Measurements from ENCODE around the gene PLK3. TPM values are rescaled to one million over a fixed set of nuclear protein-coding genes. Genes with fewer than 3 reads are reported as not detected.

The PLK3 gene
- total RNA-seq, 1 donor: 36.1 TPM

- no peak overlapping the region for H3K4me3 ChIP-seq (ENCODE audit: low read depth, low read length)
- TF ChIP-seq CTCF (IDR thresholded peaks at IDR 0.05; ENCODE audit: insufficient read depth, low read length): no peak
- no peak for DNase-seq (ENCODE audit: low read depth)
Measured at GRCh38 chr1:44827197-44828002, 27.2 kb downstream of the PLK3 start.

- H3K4me3 ChIP-seq (ENCODE audit: low read depth, low read length): no peak overlapping the region
- no peak for TF ChIP-seq CTCF (IDR thresholded peaks at IDR 0.05; ENCODE audit: insufficient read depth, low read length)
- no peak for DNase-seq (ENCODE audit: low read depth)
Measured at GRCh38 chr1:44828003-44828651, 27.9 kb downstream of the PLK3 start.

DNA sequence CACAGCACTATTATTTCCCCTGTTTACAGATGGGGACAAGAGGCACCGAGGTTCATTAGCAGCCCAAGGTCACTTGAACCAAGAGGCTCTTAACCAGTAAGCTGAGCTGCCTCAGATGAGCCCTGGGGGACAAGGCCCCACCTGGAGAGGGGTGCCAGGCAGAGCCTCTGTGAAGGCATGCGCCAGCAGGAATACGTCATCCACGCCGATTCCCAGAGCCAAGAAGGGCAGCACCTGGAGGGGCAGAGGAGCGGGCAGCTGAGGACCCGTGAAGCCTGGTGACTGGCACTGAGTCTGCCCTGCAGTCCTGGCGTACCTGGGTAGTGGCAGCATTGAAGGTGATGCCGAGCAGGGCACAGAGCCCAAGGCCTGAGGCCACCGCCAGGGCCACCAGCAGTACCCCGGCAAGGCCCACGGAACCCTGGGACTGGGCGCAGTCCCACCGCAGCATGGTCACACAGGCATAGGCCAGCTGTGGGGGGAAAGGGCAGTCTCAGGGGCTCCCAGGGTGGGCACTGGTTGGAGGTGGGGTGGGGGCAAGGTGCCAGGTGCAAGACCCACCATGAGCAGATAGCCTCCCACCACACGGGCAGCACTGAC, 28.8 kb downstream of the PLK3 start:
- no peak for TF ChIP-seq CTCF (IDR thresholded peaks at IDR 0.05; ENCODE audit: insufficient read depth, low read length)
- DNase-seq (ENCODE audit: low read depth): no peak
- no peak overlapping the region for H3K4me3 ChIP-seq (ENCODE audit: low read depth, low read length)

- H3K4me3 ChIP-seq (ENCODE audit: low read depth, low read length): no peak overlapping the region
- no peak for TF ChIP-seq CTCF (IDR thresholded peaks at IDR 0.05; ENCODE audit: insufficient read depth, low read length)
- DNase-seq (ENCODE audit: low read depth): no peak
Measured at GRCh38 chr1:44829506-44830384, 29.6 kb downstream of the PLK3 start.

DNA sequence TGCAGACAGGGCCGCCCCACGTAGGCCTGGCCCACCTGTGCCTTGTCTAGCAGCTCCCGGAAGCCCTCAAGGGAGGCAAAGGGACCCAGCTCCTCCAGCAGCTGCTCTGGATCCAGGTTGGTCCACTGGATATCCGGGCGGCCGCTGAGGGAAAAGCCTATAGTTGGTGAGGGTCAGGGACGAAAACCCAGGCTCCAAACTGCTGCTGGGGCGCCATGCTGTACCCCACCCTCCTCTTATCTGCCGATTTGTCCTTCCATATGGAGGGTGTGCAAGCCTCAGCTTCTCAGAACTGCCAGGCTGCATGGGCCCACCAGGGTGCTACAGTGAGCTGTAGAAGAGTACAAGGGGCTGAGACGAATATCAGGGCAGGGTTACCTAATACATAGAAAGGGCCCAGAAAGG, 30.7 kb downstream of the PLK3 start:
- TF ChIP-seq CTCF (IDR thresholded peaks at IDR 0.05; ENCODE audit: insufficient read depth, low read length): no peak
- no peak for DNase-seq (ENCODE audit: low read depth)
- no peak overlapping the region for H3K4me3 ChIP-seq (ENCODE audit: low read depth, low read length)

DNA sequence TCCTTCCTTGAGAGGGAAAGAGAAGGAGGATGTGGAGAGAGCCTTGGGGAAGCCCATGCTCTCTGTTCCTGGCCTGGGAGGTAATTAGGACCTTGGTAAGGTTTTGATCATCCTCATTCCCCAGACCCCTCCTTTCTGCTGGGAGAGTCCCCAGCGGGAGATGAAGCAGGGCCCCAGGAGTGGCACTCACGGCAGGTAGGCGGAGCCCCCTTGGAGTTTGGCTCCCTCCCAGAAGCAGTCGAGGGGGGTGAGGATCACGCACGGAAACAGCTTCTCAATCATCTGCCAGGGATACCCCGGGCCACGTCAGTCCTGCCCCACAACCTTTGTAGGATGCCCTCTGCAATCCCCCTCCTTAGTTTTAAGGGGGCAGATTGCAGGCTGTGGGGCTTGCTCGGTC, 31.3 kb downstream of the PLK3 start:
- no peak for DNase-seq (ENCODE audit: low read depth)
- no peak overlapping the region for H3K4me3 ChIP-seq (ENCODE audit: low read depth, low read length)
- TF ChIP-seq CTCF (IDR thresholded peaks at IDR 0.05; ENCODE audit: insufficient read depth, low read length): no peak

Measured in fibroblast of the aortic adventitia (primary cell).